Skeletal muscle cell (primary cell): Measurements from ENCODE around the gene GPS2.

Source experiments
- DNase-seq: peaks from one replicate; pipeline ENCODE4 v3.0.0-alpha.2; 2010; ENCODE audit warnings: low read depth
- H3K4me3 ChIP-seq: 2 replicates; pipeline ENCODE4 v1.5.1; 2011; ENCODE audit warnings: low read depth, mild to moderate bottlenecking, control low read depth, low read length, moderate library complexity

The GPS2 gene

DNA sequence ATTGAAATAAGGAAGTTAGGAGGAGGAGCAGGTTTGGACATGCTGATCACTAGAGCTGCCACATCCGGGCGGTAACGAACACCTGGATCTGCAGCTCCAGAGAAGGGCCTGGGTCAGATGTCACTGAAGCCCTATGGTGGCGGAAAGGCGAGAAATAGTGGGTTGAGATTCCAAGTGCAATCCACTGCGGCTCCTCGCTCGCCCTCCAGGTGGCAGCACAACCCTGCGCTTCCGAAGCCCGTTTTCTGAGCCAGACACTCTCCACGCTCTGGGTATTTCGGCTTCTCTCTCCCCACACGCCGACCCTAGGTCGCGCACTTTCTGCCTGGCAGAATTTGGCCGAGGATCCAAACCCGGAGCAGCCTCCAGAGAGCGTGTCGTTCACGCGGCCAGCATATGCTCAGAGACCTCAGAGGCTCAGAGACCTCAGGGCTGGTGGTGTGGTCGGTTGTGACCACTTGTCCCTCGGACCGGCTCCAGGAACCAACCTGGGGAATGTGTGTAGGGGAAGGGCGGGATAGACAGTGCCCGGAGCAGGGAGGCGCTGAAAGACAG is 34.6 kb downstream of the GPS2 start:
- no peak for DNase-seq

GRCh38 chr17:7279448-7279847 is 35.7 kb downstream of the GPS2 start:
- H3K4me3 ChIP-seq = no peak overlapping the region
- no peak for DNase-seq

More for the DNA sequence above, 34.6 kb downstream of the GPS2 start:
- H3K4me3 ChIP-seq = peak overlapping the region; percentile 49

DNA sequence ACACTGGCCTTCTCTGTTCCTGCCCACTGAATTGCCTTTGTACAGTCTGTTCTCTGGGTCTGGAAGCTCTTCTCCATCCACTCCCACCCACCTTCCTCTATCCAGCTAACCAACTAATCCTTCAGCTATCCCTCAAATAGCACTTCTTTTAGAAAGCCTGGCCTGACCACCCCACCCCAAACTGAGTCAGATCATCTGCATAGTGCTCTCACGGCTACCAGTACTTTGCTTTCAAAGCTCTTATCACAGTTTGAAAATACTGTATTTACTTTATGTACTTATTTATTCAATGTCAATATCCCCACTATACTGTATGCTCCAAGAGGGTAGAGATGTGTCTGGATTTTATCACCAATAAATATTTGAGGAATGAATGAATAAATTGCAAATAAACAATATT is 48.4 kb downstream of the GPS2 start:
- no peak for DNase-seq
- H3K4me3 ChIP-seq = no peak overlapping the region

- no peak overlapping the region for H3K4me3 ChIP-seq
These were observed 51.4 kb downstream of the GPS2 start for GRCh38 chr17:7263801-7264078.

GRCh38 chr17:7262935-7263800 is 52.0 kb downstream of the GPS2 start:
- DNase-seq = no peak
- H3K4me3 ChIP-seq = no peak overlapping the region

More at GRCh38 chr17:7263801-7264078, 51.4 kb downstream of the GPS2 start:
- no peak for DNase-seq
